Peyer's patch (tissue), 4 donors: ENCODE data around the gene EHD1. TPM values are rescaled to one million over a fixed set of nuclear protein-coding genes. Genes with fewer than 3 reads are reported as not detected.

Experiments
- DNase-seq, 3 donors: peaks; one replicate each; pipeline ENCODE4 v3.0.0-alpha.2; 2017 to 2019
- H3K27ac ChIP-seq, 4 donors: fragments of 200-600 bp; sonication (generic); one replicate each; pipeline ENCODE4 v1.5.1; 2016 to 2019
- H3K27me3 ChIP-seq, 2 donors: fragments of 200-600 bp; sonication (generic); one replicate each; pipeline ENCODE4 v1.5.1; 2019
- H3K36me3 ChIP-seq, 3 donors: fragments of 200-600 bp; sonication (generic); one replicate each; pipeline ENCODE4 v1.5.1; 2016 to 2019
- H3K4me1 ChIP-seq, 4 donors: fragments of 200-600 bp; sonication (generic); one replicate each; pipeline ENCODE4 v1.5.1; 2016 to 2019
- H3K4me3 ChIP-seq, 4 donors: fragments of 200-600 bp; sonication (generic); 1 replicate in 3 of 4; 2 replicates in 1 of 4; pipeline ENCODE4 v1.5.1; 2016 to 2019; ENCODE audit warnings: mild to moderate bottlenecking in 1 of 4
- H3K9me3 ChIP-seq, 4 donors: fragments of 200-600 bp; sonication (generic); one replicate each; pipeline ENCODE4 v1.5.1; 2016 to 2019; ENCODE audit warnings: mild to moderate bottlenecking in 1 of 4
- POLR2A ChIP-seq, 2 donors: fragments of 450-650 bp; IDR thresholded peaks; one replicate each; pipeline ENCODE4 v1.5.1; 2017; ENCODE audit warnings: antibody characterized with exemption in 2 of 2, mild to moderate bottlenecking in 2 of 2, moderate library complexity in 2 of 2
- total RNA-seq, 4 donors: library from RNA; depleted of rRNA; stranded (reverse); fragments of >200 nt; gene quantifications; one replicate each; pipeline ENCODE4 v1.1.0, GENCODE V29; 2016
- TF ChIP-seq, protein P1 (sequence below), 6 experiments: fragments of 450-650 bp in 4 of 6; fragments of 200-600 bp in 2 of 6; sonication (generic) in 1 of 6; IDR thresholded peaks; one replicate each; pipeline ENCODE4 v1.5.1; 2017 to 2019; ENCODE audit warnings: antibody characterized with exemption in 6 of 6, mild to moderate bottlenecking in 3 of 6, moderate library complexity in 1 of 6

Gene EHD1
- total RNA-seq, 4 donors from 2014 or later, result 56.2 to 185 (median 98.6) TPM

DNA sequence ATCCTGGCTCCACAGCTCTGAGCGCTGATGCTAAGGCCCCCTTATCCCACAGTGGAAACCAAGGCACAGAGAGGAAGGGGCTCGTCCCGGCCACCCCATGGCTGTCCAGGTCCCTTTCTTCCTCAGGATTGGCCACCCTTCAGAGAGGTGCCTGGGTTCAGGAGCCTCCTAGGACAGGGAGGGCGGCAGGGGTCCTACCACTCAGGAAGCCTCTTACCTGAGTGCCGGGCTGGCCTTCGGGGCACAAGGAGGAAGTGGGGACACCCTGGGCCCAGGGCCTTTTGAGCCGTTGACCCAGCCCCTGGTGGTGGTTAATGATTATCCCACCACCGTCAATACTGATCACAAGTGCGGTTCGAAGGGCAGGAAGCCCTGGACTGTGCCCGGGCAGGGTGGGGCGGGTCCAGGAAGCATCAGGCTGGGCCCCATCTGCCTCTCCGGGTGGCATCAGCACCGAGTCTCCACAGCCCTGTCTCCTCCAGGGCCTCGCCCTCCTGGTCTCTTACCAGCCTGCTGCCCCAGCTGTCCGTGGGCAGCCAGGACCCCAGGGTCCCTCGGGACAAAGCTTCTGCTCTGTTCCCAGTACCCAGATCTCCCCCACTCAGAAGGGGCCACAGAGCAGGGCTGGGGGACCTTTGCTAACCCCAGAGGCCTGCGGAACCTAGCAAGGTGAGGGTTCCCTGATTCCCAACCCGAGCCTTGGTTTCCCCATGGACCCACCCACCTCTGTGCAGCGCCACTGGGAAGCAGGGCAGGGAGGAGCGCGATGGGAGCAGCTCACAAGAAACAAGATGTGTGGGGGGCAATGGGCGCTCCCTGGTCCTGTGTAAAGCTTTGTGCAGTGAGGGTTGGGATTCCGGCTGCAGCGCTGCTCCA lies 15.0 kb upstream of the EHD1 start:
- H3K36me3 ChIP-seq, result peaks cover 0 to 53% (median 0%) of the 10 kb centered on the region in 3 donors
- H3K27me3 ChIP-seq, result no peaks in the 10 kb centered on the region
- peak overlapping the region; percentile 35 to 100 (median 90) for H3K27ac ChIP-seq
- peaks cover 0 to 16% (median 1%) of the 10 kb centered on the region in 4 donors for H3K4me1 ChIP-seq
- TF ChIP-seq, protein P1, sequence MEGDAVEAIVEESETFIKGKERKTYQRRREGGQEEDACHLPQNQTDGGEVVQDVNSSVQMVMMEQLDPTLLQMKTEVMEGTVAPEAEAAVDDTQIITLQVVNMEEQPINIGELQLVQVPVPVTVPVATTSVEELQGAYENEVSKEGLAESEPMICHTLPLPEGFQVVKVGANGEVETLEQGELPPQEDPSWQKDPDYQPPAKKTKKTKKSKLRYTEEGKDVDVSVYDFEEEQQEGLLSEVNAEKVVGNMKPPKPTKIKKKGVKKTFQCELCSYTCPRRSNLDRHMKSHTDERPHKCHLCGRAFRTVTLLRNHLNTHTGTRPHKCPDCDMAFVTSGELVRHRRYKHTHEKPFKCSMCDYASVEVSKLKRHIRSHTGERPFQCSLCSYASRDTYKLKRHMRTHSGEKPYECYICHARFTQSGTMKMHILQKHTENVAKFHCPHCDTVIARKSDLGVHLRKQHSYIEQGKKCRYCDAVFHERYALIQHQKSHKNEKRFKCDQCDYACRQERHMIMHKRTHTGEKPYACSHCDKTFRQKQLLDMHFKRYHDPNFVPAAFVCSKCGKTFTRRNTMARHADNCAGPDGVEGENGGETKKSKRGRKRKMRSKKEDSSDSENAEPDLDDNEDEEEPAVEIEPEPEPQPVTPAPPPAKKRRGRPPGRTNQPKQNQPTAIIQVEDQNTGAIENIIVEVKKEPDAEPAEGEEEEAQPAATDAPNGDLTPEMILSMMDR (IDR thresholded peaks at IDR 0.05), result peak in 3 of 6 experiments; percentile 63 to 70 (median 67)
- TF ChIP-seq POLR2A (IDR thresholded peaks at IDR 0.05), result peak; percentile 99
- H3K4me3 ChIP-seq, result peak overlapping the region in 3 of 4 donors; percentile 45 to 85 (median 61)
- peak in 2 of 3 donors; percentile 93 to 94 for DNase-seq
- H3K9me3 ChIP-seq, result no peaks in the 10 kb centered on the region

DNA sequence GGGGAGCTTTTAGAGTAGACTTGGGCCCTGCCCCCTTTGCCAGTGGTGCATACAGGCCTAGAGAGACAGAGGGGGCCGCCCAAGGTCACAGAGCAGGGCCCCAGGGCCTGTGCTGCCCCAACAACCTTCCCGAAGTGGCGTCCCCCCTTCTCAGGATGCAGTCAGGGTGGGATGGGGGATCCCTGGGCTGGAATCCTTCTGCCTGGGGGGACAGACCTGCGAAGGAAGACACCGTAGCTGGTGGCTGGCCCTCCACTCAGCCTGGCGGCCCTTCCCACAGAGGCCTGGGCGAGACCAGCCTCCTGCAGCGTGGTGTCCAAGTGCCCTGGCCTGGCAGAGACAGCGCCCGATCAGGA lies 14.4 kb upstream of the EHD1 start:
- Histone ChIP-seq H3K4me1 (peaks cover 3 to 20% (median 6%) of the 10 kb centered on the region in 4 donors), H3K9me3 (no peaks in the 10 kb centered on the region), H3K36me3 (peaks cover 0 to 47% (median 0%) of the 10 kb centered on the region in 3 donors), H3K4me3 (peak overlapping the region in 3 of 4 donors; percentile 45 to 85 (median 61)), H3K27me3 (no peaks in the 10 kb centered on the region), H3K27ac (peak overlapping the region; percentile 35 to 100 (median 90))
- no peak for DNase-seq
- TF ChIP-seq, protein P1 (IDR thresholded peaks at IDR 0.05), result no peak
- TF ChIP-seq POLR2A (IDR thresholded peaks at IDR 0.05), result no peak

- Histone ChIP-seq H3K4me1 (peaks cover 3 to 20% (median 10%) of the 10 kb centered on the region in 4 donors), H3K27me3 (no peaks in the 10 kb centered on the region), H3K9me3 (no peaks in the 10 kb centered on the region), H3K27ac (peak overlapping the region; percentile 35 to 100 (median 90)), H3K36me3 (peaks cover 0 to 43% (median 0%) of the 10 kb centered on the region in 3 donors), H3K4me3 (peak overlapping the region in 3 of 4 donors; percentile 45 to 85 (median 61))
- peak in 1 of 2 donors; percentile 8 for TF ChIP-seq POLR2A (IDR thresholded peaks at IDR 0.05)
- TF ChIP-seq, protein P1 (IDR thresholded peaks at IDR 0.05), result no peak
- peak in 1 of 3 donors; percentile 71 for DNase-seq
These were observed 14.0 kb upstream of the EHD1 start for GRCh38 chr11:64892411-64892831.

DNA sequence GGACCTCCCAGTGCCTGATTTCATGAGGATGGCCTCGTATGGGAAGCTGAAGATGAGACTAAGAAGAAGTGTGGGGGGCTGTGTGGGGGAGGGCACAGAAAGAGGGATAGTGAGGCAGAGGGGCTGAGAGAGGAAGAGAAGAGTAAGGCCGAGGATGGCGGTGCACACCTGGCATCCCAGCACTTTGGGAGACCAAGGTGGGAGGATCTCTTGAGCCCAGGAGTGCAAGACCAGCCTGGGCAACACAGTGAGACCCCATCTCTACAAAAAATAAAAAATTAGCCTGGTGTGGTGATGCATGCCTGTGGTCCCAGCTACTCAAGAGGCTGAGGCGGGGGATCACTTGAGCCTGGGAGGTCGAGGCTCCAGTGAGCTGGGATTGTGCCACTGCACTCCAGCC lies 13.5 kb upstream of the EHD1 start:
- no peak for DNase-seq
- Histone ChIP-seq H3K27me3 (no peaks in the 10 kb centered on the region), H3K4me1 (peaks cover 3 to 20% (median 13%) of the 10 kb centered on the region in 4 donors), H3K27ac (peak overlapping the region in 3 of 4 donors; percentile 84 to 100 (median 97)), H3K36me3 (peaks cover 0 to 41% (median 0%) of the 10 kb centered on the region in 3 donors), H3K4me3 (peak overlapping the region in 3 of 4 donors; percentile 45 to 85 (median 61)), H3K9me3 (no peaks in the 10 kb centered on the region)
- TF ChIP-seq, protein P1 (IDR thresholded peaks at IDR 0.05), result no peak
- TF ChIP-seq POLR2A (IDR thresholded peaks at IDR 0.05), result no peak

DNA sequence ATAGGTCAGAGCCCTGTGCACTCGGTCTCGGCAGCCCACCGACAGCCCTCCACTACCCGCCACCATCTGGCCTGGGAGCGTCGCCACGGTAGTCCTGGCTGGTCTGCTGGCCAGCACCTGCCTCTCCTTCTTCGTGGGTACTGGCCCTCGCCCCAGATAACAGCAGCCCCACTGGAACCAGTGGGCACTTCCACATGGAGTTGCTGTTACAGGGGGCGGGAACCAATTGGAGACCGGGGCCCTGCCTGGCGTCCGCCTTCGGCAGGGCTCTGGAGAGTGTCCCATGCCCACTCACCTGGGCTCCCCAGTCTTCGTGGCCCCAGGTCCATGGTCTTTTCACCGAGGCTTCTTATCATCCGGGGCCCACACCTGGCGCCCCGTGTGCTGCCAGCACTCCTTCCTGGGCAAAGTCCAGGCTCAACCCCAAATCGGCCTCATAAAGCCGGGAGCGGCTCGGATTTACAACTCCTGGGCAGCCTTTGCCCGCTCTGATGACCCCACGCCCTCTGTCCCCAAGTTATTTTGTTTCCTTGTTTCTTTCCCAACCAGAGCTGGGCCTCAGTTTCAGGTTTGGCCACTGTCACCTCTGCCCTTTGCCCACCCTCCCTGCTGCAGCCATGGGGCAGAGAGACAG lies 12.9 kb upstream of the EHD1 start:
- no peaks in the 10 kb centered on the region for H3K9me3 ChIP-seq
- no peaks in the 10 kb centered on the region for H3K27me3 ChIP-seq
- H3K36me3 ChIP-seq, result peaks cover 0 to 36% (median 0%) of the 10 kb centered on the region in 3 donors
- peaks cover 3 to 20% (median 13%) of the 10 kb centered on the region in 4 donors for H3K4me1 ChIP-seq
- TF ChIP-seq, protein P1 (IDR thresholded peaks at IDR 0.05), result no peak
- TF ChIP-seq POLR2A (IDR thresholded peaks at IDR 0.05), result peak; percentile 72 to 85
- H3K4me3 ChIP-seq, result peak overlapping the region in 3 of 4 donors; percentile 45 to 85 (median 61)
- peak overlapping the region in 3 of 4 donors; percentile 84 to 100 (median 97) for H3K27ac ChIP-seq
- DNase-seq, result peak in 2 of 3 donors; percentile 90 to 91
